ENCODE measurements around the gene ASF1B. TPM values are rescaled to one million over a fixed set of nuclear protein-coding genes. Genes with fewer than 3 reads are reported as not detected.
A peak's percentile ranks its signal among the peaks of the same experiment; 100 is the strongest.

The ASF1B gene
- total RNA-seq, 4 donors from 2014 or later: 1.9 to 4.5 (median 4.4) TPM; not detected in 1

DNA sequence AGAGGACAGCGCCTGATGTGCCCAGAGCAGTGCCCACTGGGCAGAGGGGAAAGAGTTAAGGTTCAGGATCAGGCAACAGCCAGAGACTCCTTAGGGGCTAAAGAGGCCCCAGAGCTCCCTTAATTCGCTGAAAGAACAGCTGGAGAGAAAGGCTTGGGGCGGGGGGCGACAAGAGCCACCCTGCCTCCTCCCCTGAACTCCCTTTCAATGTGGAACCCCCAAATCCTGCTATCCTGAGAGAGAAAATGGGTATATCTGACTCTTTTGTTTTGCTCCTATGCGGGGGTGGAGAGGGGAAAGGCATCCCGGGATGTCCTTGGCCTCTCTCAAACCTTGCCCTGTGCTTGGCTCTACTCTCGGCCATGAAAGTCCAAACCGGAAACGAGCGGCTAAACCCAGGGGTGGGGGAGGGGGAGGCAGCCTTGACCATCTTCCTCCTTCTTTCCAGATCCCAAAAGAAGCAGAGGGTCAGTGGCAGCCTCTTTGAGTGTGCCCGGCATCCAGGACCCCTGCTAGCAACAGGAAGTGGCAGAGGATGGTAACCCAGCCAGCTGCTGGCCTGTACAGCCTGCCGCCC is 23.5 kb downstream of the ASF1B start:
- Histone ChIP-seq H3K4me1 (peaks cover 28 to 61% (median 38%) of the 10 kb centered on the region in 4 donors), H3K36me3 (no peaks in the 10 kb centered on the region), H3K27me3 (no peaks in the 10 kb centered on the region), H3K27ac (peak overlapping the region; percentile 73 to 100 (median 80)), H3K4me3 (peak overlapping the region in 1 of 4 donors; percentile 16), H3K9me3 (no peaks in the 10 kb centered on the region)
- WGBS, 2 donors (ENCODE audit: low coverage in 1 of 2): 62 to 80% methylated on average over 1 to 11 of the region's 12 CpGs
- in situ Hi-C loops (cut with MboI; ENCODE audit: low pct_ligation_motif_present in 1 of 4, low pct_unique_long_range_greater_than_20kb in 1 of 4, low sequenced_read_pairs in 3 of 4) (no loop called here), intact Hi-C loops (cut with DNase I; ENCODE audit: low total_unique reads) (no loop called here)
- TF ChIP-seq EP300 (IDR thresholded peaks at IDR 0.05; ENCODE audit: low read depth) (no peak), CTCF (IDR thresholded peaks at IDR 0.05) (no peak), POLR2AphosphoS5 (IDR thresholded peaks at IDR 0.05) (no peak), POLR2A (IDR thresholded peaks at IDR 0.05) (no peak)
- DNase-seq: no peak

DNA sequence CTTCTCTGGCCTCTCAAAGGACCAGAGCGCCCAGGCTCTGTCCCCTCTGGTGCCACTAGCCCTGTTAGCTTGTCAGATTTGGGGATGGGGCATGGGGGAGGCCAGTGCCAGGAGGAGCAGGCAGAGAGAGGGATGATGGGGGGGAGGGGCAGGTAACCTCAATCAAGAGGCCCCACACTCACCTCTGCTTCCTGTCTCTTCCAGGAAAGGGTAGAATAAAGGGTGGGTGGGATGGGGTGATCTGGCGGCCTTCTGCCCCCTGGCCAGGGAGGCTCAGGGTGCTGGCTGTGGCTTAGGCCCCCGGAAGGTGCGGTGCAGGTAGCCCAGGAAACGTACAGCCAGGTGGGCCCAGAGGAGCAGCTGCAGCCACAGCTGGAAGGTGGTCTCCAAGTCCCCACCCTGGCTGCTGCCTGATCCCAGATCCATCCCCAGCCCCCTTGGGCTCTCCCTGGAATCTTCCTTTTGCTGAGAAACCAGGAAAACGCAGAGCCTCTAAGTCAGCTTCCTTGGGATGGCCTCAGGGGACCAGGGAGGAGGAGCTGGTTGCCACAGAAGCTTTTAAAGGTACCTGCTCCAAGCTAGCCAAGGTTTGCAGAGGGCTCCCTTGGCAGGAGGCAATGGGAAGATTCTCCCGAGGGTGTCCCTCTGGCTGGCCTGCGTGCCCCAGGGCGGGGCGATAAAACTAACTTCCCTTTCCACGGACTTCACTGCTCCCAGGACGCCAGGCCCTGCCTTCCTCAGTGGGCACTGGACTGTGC is 24.2 kb downstream of the ASF1B start:
- Histone ChIP-seq H3K9me3 (no peaks in the 10 kb centered on the region), H3K27ac (peak overlapping the region; percentile 73 to 100 (median 80)), H3K36me3 (no peaks in the 10 kb centered on the region), H3K4me3 (peak overlapping the region in 1 of 4 donors; percentile 16), H3K4me1 (peaks cover 28 to 65% (median 38%) of the 10 kb centered on the region in 4 donors), H3K27me3 (no peaks in the 10 kb centered on the region)
- WGBS, 2 donors (ENCODE audit: low coverage in 1 of 2): 65 to 80% methylated on average over 4 to 12 of the region's 12 CpGs
- TF ChIP-seq EP300 (IDR thresholded peaks at IDR 0.05; ENCODE audit: low read depth) (no peak), POLR2A (IDR thresholded peaks at IDR 0.05) (no peak), POLR2AphosphoS5 (IDR thresholded peaks at IDR 0.05) (no peak)
- DNase-seq: no peak
- in situ Hi-C loops (cut with MboI; ENCODE audit: low pct_ligation_motif_present in 1 of 4, low pct_unique_long_range_greater_than_20kb in 1 of 4, low sequenced_read_pairs in 3 of 4): no loop called here
- intact Hi-C loops (cut with DNase I; ENCODE audit: low total_unique reads): no loop called here

DNA sequence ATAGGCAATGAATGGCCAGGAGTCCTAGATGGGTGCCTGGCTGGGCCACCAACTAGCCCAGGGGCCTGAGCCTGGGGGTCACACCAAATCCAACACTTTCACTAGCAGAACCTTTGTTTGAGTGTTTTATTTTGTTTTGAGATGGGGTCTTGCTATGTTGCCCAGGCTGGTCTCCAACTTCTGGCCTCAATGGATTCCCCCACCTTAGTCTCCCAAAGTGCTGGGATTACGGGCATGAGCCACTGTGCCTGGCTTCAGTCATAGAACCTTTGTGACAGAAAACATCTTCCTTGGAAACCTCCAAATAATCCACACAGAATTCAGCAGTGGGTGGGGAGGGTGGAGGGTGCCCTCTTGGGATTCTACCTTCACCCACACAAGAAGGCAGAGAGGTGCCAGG is 24.9 kb downstream of the ASF1B start:
- no peaks in the 10 kb centered on the region for H3K9me3 ChIP-seq
- no peak for DNase-seq
- peaks cover 26 to 59% (median 32%) of the 10 kb centered on the region in 4 donors for H3K4me1 ChIP-seq
- no peaks in the 10 kb centered on the region for H3K36me3 ChIP-seq
- H3K4me3 ChIP-seq: no peak overlapping the region
- intact Hi-C loops (cut with DNase I; ENCODE audit: low total_unique reads) (no loop called here), in situ Hi-C loops (cut with MboI; ENCODE audit: low pct_ligation_motif_present in 1 of 4, low pct_unique_long_range_greater_than_20kb in 1 of 4, low sequenced_read_pairs in 3 of 4) (no loop called here)
- TF ChIP-seq EP300 (IDR thresholded peaks at IDR 0.05; ENCODE audit: low read depth) (no peak), CTCF (IDR thresholded peaks at IDR 0.05) (no peak), POLR2AphosphoS5 (IDR thresholded peaks at IDR 0.05) (no peak), POLR2A (IDR thresholded peaks at IDR 0.05) (no peak)
- no peaks in the 10 kb centered on the region for H3K27me3 ChIP-seq
- peak overlapping the region in 1 of 4 donors; percentile 75 for H3K27ac ChIP-seq
- WGBS, 2 donors (ENCODE audit: low coverage in 1 of 2): 92% methylated on average over 1 of the region's 1 CpG; no CpG with 5 or more reads in 1 of the 2 donors

DNA sequence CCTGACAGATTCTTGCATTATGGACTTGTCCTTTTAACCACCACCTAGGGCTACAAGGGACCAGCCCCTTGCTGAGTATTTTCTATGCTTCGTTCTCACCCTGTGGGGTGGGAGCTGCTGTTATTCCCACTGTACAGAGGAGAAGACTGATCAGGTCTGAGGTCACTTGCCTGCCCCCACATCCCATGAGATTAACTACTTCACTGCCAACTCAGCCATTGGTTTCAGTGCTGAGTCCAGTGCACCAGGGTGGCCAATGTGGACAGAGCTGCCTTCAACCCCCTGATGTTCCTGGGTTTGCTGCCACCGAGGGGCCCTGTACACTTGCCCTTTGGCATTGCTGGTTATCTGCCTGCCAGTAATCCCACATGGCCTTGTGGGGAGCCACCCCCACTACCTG is 25.7 kb downstream of the ASF1B start:
- Histone ChIP-seq H3K27ac (no peak overlapping the region), H3K4me1 (peaks cover 20 to 55% (median 24%) of the 10 kb centered on the region in 4 donors), H3K4me3 (no peak overlapping the region), H3K27me3 (no peaks in the 10 kb centered on the region), H3K36me3 (no peaks in the 10 kb centered on the region), H3K9me3 (no peaks in the 10 kb centered on the region)
- intact Hi-C loops (cut with DNase I; ENCODE audit: low total_unique reads) (no loop called here), in situ Hi-C loops (cut with MboI; ENCODE audit: low pct_ligation_motif_present in 1 of 4, low pct_unique_long_range_greater_than_20kb in 1 of 4, low sequenced_read_pairs in 3 of 4) (no loop called here)
- no peak for DNase-seq
- WGBS, 2 donors (ENCODE audit: low coverage in 1 of 2): 81 to 83% methylated on average over 1 to 2 of the region's 2 CpGs
- no peak for TF ChIP-seq CTCF (IDR thresholded peaks at IDR 0.05)
- no peak for TF ChIP-seq POLR2AphosphoS5 (IDR thresholded peaks at IDR 0.05)
- TF ChIP-seq POLR2A (IDR thresholded peaks at IDR 0.05): no peak
- TF ChIP-seq EP300 (IDR thresholded peaks at IDR 0.05; ENCODE audit: low read depth): no peak

Data from transverse colon (tissue), 4 donors.